Cardiac fibroblast (primary cell): ENCODE measurements around the gene LTBP1.
A peak's percentile ranks its signal among the peaks of the same experiment; 100 is the strongest.

Experiments used
- DNase-seq, 2 donors: peaks; one replicate each; pipeline versions ENCODE4 v3.0.0 to v3.0.0-alpha.2; 2010; ENCODE audit warnings: low read depth in 2 of 2
- H3K4me3 ChIP-seq, 2 donors: replicated peaks in 1 of 2; 1 replicate in 1 of 2; 2 replicates in 1 of 2; pipeline ENCODE4 v1.5.1; 2011; ENCODE audit warnings: low read depth in 2 of 2, low read length in 2 of 2, mild to moderate bottlenecking in 2 of 2, moderate library complexity in 1 of 2
- CTCF ChIP-seq: IDR thresholded peaks from one replicate; pipeline ENCODE4 v1.5.1; 2011; ENCODE audit warnings: low read depth, mild to moderate bottlenecking, low read length, inconsistent platforms

Gene LTBP1

DNA sequence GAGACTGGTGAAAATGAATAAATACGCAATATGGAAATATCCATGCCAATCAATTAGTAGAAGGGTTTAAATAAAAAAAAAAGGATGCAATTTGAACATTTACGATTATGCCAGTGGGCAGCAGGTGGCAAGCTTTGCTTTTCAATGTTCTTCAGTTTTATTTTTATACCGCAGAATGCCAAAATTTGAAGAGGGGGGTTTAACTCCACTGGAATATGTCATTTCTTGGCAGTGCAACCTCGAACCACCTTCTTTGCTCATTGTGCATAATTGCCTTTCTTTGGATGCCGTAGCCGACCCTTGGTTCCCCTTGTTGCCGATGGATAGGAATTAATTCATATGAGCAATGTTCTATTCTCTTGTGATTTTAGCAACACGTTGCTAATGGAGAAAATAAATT is 88.0 kb downstream of the LTBP1 start:
- peak; percentile 42 for TF ChIP-seq CTCF
- H3K4me3 ChIP-seq, result no peak overlapping the region
- peak; percentile 58 to 75 for DNase-seq

DNA sequence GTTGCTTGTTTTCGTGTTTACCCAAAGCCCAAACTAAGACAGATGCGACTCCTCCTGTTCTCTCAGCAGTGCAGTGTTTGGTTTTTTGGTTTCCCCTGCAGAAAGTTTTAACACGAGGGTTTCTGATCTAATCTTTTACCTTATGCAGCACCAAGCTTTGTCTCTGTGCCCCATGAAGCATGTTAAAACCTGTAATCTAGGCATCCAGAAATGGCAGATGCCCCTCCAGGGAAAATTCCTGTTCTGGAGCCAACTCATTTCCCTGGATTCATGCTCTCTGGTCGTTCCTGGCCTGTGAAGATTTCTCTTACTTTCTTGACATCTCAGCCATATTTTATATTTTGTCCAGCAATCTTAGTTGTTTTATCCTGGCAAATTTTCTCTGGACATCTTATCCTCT is 91.5 kb downstream of the LTBP1 start:
- DNase-seq, result no peak
- no peak for TF ChIP-seq CTCF
- H3K4me3 ChIP-seq, result no peak overlapping the region

GRCh38 chr2:33038799-33039198 is 92.0 kb downstream of the LTBP1 start:
- DNase-seq, result no peak
- no peak overlapping the region for H3K4me3 ChIP-seq
- no peak for TF ChIP-seq CTCF

- TF ChIP-seq CTCF, result no peak
- no peak for DNase-seq
- no peak overlapping the region for H3K4me3 ChIP-seq
These were observed 93.8 kb downstream of the LTBP1 start for GRCh38 chr2:33040541-33040940.

- H3K4me3 ChIP-seq, result no peak overlapping the region
- TF ChIP-seq CTCF, result no peak
- DNase-seq, result no peak
These were observed 95.5 kb downstream of the LTBP1 start for GRCh38 chr2:33042265-33042664.

- no peak for DNase-seq
- no peak overlapping the region for H3K4me3 ChIP-seq
- no peak for TF ChIP-seq CTCF
These were observed 96.1 kb downstream of the LTBP1 start for GRCh38 chr2:33042819-33043218.

DNA sequence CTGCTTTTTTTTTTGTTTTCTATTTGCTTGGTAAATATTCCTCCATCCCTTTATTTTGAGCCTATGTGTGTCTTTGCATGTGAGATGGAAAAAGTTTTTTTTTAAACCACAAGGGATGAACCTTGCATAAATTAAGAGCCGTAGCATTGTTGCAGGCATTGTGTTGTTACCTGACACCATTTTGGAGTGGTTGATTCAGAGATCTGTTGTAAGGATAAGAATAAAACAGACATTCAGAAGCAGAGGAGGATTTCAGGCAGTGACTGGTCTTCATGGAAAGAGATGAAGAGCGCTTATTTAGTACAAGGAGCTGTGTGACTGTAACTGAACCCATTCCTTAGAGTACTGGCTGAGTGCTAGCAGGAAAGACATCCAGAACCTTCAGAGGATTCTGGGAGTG is 101.2 kb downstream of the LTBP1 start:
- TF ChIP-seq CTCF, result no peak
- H3K4me3 ChIP-seq, result no peak overlapping the region
- DNase-seq, result peak in 1 of 2 donors; percentile 22
